Thoracic aorta (tissue), 2 donors: ENCODE data around the gene PRKD1. TPM values are rescaled to one million over a fixed set of nuclear protein-coding genes. Genes with fewer than 3 reads are reported as not detected.

Experiments
- ATAC-seq: fragments of 150-250 bp; one replicate; pipeline ENCODE4 v1.8.0; 2017; ENCODE audit warnings: low read depth; ENCODE audit not compliant: insufficient number of reproducible peaks, low FRiP score
- DNase-seq: peaks from one replicate; pipeline ENCODE4 v3.0.0-alpha.2; 2020; ENCODE audit warnings: low spot score
- H3K27ac ChIP-seq, 2 donors: fragments of 200-600 bp; sonication (generic); 1 replicate in 1 of 2; 2 replicates in 1 of 2; pipeline ENCODE4 v1.5.1; 2016; ENCODE audit warnings: mild to moderate bottlenecking in 2 of 2, moderate library complexity in 2 of 2
- H3K27me3 ChIP-seq: fragments of 200-600 bp; sonication (generic); replicated peaks from 2 replicates; pipeline ENCODE4 v1.6.0; 2016; ENCODE audit warnings: mild to moderate bottlenecking; ENCODE audit not compliant: insufficient read depth
- H3K36me3 ChIP-seq: fragments of 200-600 bp; sonication (generic); one replicate; pipeline ENCODE4 v1.5.1; 2016
- H3K4me1 ChIP-seq, 2 donors: fragments of 200-600 bp; sonication (generic); 1 replicate in 1 of 2; 2 replicates in 1 of 2; pipeline versions ENCODE4 v1.5.1 to v1.6.0; 2016; ENCODE audit warnings: low read depth in 2 of 2, mild to moderate bottlenecking in 1 of 2; ENCODE audit not compliant: control insufficient read depth in 1 of 2
- H3K4me3 ChIP-seq: fragments of 200-600 bp; sonication (generic); 2 replicates; pipeline ENCODE4 v1.5.1; 2016; ENCODE audit warnings: mild to moderate bottlenecking
- H3K9me3 ChIP-seq: fragments of 200-600 bp; sonication (generic); 2 replicates; pipeline ENCODE4 v1.5.1; 2016
- total RNA-seq, 2 donors: library from RNA; depleted of rRNA; stranded (reverse); fragments of >200 nt; gene quantifications; one replicate each; pipeline versions ENCODE4 v1.1.0 to v1.2.3, GENCODE V29; 2016
- TF ChIP-seq, protein P1 (sequence below): fragments of 200-600 bp; sonication (generic); IDR thresholded peaks from one replicate; pipeline ENCODE4 v1.5.1; 2019; ENCODE audit warnings: antibody characterized with exemption

Gene PRKD1
- total RNA-seq, 2 donors from 2014 or later: 34.0 to 38.4 TPM

DNA sequence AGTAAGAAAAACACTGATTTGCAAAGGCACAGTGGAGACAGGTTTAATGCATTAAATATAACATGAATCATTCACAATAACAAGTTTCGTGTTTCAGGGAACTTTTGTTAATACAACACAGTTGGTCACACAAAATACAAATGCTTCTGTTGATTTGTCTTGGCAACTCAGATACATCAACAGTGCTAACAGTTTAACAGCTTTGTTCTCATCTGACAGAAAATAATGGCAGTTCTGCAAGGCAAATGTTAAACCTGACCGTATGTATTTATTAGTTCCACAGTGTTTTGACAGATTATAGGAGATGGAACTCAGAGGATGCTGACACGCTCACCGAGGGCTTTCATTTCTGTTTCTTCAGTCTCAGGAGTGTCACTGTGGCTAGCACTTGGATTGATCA is 350.7 kb downstream of the PRKD1 start:
- Histone ChIP-seq H3K27ac (no peak overlapping the region), H3K27me3 (no peaks in the 10 kb centered on the region), H3K4me3 (no peak overlapping the region), H3K4me1 (no peaks in the 10 kb centered on the region), H3K36me3 (peaks cover 7% of the 10 kb centered on the region), H3K9me3 (no peaks in the 10 kb centered on the region)
- no peak for ATAC-seq
- TF ChIP-seq, protein P1, sequence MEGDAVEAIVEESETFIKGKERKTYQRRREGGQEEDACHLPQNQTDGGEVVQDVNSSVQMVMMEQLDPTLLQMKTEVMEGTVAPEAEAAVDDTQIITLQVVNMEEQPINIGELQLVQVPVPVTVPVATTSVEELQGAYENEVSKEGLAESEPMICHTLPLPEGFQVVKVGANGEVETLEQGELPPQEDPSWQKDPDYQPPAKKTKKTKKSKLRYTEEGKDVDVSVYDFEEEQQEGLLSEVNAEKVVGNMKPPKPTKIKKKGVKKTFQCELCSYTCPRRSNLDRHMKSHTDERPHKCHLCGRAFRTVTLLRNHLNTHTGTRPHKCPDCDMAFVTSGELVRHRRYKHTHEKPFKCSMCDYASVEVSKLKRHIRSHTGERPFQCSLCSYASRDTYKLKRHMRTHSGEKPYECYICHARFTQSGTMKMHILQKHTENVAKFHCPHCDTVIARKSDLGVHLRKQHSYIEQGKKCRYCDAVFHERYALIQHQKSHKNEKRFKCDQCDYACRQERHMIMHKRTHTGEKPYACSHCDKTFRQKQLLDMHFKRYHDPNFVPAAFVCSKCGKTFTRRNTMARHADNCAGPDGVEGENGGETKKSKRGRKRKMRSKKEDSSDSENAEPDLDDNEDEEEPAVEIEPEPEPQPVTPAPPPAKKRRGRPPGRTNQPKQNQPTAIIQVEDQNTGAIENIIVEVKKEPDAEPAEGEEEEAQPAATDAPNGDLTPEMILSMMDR: no peak
- no peak for DNase-seq

DNA sequence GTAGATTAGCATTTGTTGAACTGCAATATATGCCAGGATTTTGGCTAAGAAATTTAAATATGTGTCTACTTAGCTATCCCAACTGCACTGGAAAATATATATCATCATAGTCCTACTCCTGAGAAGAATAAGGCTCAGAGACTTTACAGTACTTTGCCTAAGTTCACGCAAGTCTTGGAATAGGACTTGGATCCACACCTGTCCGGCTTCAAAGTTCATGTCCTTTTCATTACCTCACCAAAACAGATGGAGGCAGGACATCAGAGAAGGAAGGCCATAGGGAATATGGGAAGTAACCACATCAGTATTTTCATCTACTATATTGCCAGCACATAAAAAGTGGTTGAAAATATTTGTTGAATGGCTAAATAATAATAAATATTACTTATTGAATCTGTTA is 358.5 kb downstream of the PRKD1 start:
- no peak for ATAC-seq
- no peaks in the 10 kb centered on the region for H3K27me3 ChIP-seq
- TF ChIP-seq, protein P1: no peak
- no peak overlapping the region for H3K4me3 ChIP-seq
- no peaks in the 10 kb centered on the region for H3K9me3 ChIP-seq
- no peaks in the 10 kb centered on the region for H3K4me1 ChIP-seq
- no peak for DNase-seq
- H3K27ac ChIP-seq: no peak overlapping the region
- H3K36me3 ChIP-seq: no peaks in the 10 kb centered on the region

DNA sequence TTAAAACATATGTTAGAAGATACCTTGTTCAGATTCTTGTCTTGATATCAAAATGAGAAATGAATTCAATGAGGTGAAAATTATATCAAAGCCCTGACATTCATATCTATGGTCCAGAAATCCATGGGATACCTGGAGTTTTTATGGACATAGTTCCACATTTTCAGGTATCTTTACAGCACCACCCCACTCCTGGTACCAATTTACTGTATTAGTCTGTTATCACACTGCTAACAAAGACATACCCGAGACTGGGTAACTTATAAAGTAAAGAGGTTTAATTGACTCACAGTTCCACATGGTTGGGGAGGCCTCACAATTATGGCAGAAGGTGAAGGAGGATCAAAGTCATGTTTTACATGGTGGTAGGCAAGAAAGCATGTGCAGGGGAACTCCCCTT is 361.5 kb downstream of the PRKD1 start:
- no peaks in the 10 kb centered on the region for H3K4me1 ChIP-seq

DNA sequence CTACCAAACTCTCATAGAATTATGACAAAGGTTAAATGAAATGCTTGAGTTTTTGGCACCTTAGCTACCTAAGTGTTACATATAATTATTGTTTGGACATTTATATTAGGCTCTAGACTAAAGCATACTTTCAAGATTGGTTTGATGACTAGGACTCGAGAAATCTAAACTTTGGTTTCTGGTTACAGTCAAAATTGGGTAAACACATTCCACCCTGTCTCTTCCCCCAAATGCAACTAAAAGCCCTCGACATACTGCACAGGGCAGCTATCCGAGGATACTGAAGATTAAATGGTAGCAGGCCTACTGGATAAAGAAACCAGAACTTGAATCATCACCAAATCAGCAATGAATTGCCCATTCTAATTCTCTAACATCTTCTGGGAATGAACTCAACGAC is 369.1 kb downstream of the PRKD1 start:
- no peaks in the 10 kb centered on the region for H3K27me3 ChIP-seq
- no peaks in the 10 kb centered on the region for H3K4me1 ChIP-seq
- ATAC-seq: no peak
- H3K36me3 ChIP-seq: no peaks in the 10 kb centered on the region
- TF ChIP-seq, protein P1: no peak
- H3K4me3 ChIP-seq: no peak overlapping the region
- H3K27ac ChIP-seq: no peak overlapping the region
- DNase-seq: no peak
- H3K9me3 ChIP-seq: no peaks in the 10 kb centered on the region

More for the DNA sequence above, 361.5 kb downstream of the PRKD1 start:
- Histone ChIP-seq H3K4me3 (no peak overlapping the region), H3K27ac (no peak overlapping the region), H3K27me3 (no peaks in the 10 kb centered on the region), H3K36me3 (no peaks in the 10 kb centered on the region), H3K9me3 (no peaks in the 10 kb centered on the region)
- DNase-seq: no peak
- no peak for ATAC-seq
- TF ChIP-seq, protein P1: no peak

DNA sequence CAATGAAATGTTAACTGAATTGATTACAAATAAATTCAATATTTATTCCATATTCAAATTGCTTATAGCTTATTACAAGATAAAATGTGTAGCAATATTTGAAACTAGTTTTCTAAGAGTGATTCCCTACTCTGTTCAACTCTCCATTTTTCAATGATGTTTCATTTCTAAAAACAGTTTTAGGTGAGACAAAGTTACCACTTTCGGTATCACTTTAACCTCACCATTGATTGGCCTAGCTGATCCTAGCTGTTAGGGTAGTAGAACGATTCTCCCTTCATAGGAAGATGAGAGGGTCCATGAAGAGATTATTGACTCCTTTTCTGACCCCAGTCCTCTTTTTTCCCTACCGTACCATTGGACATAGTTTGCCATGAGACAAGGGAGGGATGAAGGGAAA is 373.3 kb downstream of the PRKD1 start:
- Histone ChIP-seq H3K9me3 (no peaks in the 10 kb centered on the region), H3K27me3 (no peaks in the 10 kb centered on the region), H3K4me3 (no peak overlapping the region), H3K27ac (no peak overlapping the region), H3K4me1 (no peaks in the 10 kb centered on the region), H3K36me3 (no peaks in the 10 kb centered on the region)
- DNase-seq (no peak), ATAC-seq (no peak)
- TF ChIP-seq, protein P1: no peak
